Vagina (tissue), 2 donors: ENCODE results near the gene DPYSL4.

Source experiments
- POLR2A ChIP-seq, 2 donors: fragments of 450-650 bp; IDR thresholded peaks; one replicate each; pipeline ENCODE4 v1.6.1; 2017; ENCODE audit warnings: antibody characterized with exemption in 2 of 2, mild to moderate bottlenecking in 2 of 2, moderate library complexity in 2 of 2
- TF ChIP-seq, protein P1 (sequence below), 3 experiments: fragments of 450-650 bp in 2 of 3; fragments of 200-600 bp in 1 of 3; sonication (generic) in 1 of 3; IDR thresholded peaks; one replicate each; pipeline ENCODE4 v1.5.1; 2017 to 2019; ENCODE audit warnings: antibody characterized with exemption in 3 of 3, mild to moderate bottlenecking in 2 of 3, moderate library complexity in 2 of 3

- TF ChIP-seq POLR2A (IDR thresholded peaks at IDR 0.05) = no peak
- TF ChIP-seq, protein P1, sequence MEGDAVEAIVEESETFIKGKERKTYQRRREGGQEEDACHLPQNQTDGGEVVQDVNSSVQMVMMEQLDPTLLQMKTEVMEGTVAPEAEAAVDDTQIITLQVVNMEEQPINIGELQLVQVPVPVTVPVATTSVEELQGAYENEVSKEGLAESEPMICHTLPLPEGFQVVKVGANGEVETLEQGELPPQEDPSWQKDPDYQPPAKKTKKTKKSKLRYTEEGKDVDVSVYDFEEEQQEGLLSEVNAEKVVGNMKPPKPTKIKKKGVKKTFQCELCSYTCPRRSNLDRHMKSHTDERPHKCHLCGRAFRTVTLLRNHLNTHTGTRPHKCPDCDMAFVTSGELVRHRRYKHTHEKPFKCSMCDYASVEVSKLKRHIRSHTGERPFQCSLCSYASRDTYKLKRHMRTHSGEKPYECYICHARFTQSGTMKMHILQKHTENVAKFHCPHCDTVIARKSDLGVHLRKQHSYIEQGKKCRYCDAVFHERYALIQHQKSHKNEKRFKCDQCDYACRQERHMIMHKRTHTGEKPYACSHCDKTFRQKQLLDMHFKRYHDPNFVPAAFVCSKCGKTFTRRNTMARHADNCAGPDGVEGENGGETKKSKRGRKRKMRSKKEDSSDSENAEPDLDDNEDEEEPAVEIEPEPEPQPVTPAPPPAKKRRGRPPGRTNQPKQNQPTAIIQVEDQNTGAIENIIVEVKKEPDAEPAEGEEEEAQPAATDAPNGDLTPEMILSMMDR (IDR thresholded peaks at IDR 0.05) = no peak
These were observed 19.1 kb downstream of the DPYSL4 start for GRCh38 chr10:132205650-132206376.
